HL-60 (cell line): ENCODE data around the gene DNAJB12.

ENCODE experiments used
- GABPA ChIP-seq: IDR thresholded peaks from 2 replicates; pipeline ENCODE4 v1.6.1; 2012; ENCODE audit warnings: low read depth
- POLR2AphosphoS5 ChIP-seq: IDR thresholded peaks from 2 replicates; pipeline ENCODE4 v1.6.1; 2012; ENCODE audit warnings: low read depth
- TF ChIP-seq, protein P1 (sequence below): IDR thresholded peaks from one replicate; pipeline ENCODE4 v1.5.1; 2011; ENCODE audit warnings: low read length, control low read depth, inconsistent platforms; ENCODE audit not compliant: insufficient read depth
- TF ChIP-seq, protein P2 (sequence below): IDR thresholded peaks from 2 replicates; pipeline ENCODE4 v1.6.1; 2012; ENCODE audit warnings: low read depth; ENCODE audit not compliant: insufficient replicate concordance

DNA sequence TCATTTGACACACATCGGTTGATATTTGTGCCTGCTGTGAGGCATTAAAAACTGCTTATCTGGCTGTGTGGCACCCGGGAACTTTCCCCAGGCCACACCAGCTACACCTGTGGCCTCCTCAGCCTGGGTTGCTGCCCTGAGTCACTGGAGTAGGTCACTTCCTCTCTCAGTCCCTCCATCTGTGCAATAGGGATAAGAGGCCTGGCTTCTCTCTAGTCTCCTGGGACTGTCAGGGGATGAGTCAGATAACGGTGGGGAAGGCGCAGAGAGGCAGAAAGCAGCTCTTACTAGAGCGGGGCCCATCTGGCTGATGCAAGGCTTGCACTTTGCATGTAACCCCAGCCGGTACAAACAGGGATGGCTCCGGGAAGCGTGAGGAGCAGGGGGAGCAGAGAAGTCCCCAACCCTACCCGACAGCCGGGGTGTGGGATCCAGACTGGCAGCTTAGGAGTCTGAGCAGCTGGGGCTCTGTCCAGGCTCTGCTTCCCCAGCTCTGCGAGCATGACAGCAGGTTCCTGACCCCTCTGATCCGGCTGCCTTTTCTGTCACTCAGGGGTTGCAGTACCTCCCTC is 34.0 kb downstream of the DNAJB12 start:
- TF ChIP-seq, protein P1, sequence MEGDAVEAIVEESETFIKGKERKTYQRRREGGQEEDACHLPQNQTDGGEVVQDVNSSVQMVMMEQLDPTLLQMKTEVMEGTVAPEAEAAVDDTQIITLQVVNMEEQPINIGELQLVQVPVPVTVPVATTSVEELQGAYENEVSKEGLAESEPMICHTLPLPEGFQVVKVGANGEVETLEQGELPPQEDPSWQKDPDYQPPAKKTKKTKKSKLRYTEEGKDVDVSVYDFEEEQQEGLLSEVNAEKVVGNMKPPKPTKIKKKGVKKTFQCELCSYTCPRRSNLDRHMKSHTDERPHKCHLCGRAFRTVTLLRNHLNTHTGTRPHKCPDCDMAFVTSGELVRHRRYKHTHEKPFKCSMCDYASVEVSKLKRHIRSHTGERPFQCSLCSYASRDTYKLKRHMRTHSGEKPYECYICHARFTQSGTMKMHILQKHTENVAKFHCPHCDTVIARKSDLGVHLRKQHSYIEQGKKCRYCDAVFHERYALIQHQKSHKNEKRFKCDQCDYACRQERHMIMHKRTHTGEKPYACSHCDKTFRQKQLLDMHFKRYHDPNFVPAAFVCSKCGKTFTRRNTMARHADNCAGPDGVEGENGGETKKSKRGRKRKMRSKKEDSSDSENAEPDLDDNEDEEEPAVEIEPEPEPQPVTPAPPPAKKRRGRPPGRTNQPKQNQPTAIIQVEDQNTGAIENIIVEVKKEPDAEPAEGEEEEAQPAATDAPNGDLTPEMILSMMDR: no peak
- TF ChIP-seq, protein P2, sequence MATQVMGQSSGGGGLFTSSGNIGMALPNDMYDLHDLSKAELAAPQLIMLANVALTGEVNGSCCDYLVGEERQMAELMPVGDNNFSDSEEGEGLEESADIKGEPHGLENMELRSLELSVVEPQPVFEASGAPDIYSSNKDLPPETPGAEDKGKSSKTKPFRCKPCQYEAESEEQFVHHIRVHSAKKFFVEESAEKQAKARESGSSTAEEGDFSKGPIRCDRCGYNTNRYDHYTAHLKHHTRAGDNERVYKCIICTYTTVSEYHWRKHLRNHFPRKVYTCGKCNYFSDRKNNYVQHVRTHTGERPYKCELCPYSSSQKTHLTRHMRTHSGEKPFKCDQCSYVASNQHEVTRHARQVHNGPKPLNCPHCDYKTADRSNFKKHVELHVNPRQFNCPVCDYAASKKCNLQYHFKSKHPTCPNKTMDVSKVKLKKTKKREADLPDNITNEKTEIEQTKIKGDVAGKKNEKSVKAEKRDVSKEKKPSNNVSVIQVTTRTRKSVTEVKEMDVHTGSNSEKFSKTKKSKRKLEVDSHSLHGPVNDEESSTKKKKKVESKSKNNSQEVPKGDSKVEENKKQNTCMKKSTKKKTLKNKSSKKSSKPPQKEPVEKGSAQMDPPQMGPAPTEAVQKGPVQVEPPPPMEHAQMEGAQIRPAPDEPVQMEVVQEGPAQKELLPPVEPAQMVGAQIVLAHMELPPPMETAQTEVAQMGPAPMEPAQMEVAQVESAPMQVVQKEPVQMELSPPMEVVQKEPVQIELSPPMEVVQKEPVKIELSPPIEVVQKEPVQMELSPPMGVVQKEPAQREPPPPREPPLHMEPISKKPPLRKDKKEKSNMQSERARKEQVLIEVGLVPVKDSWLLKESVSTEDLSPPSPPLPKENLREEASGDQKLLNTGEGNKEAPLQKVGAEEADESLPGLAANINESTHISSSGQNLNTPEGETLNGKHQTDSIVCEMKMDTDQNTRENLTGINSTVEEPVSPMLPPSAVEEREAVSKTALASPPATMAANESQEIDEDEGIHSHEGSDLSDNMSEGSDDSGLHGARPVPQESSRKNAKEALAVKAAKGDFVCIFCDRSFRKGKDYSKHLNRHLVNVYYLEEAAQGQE: no peak
- peak; percentile 65 for TF ChIP-seq GABPA
- TF ChIP-seq POLR2AphosphoS5: peak; percentile 96
